Activated CD4-positive, alpha-beta T cell treated with anti-CD3 and anti-CD28 coated beads for 36 hours (primary cell): ENCODE measurements around the gene JAZF1. TPM values are rescaled to one million over a fixed set of nuclear protein-coding genes. Genes with fewer than 3 reads are reported as not detected.
A peak's percentile ranks its signal among the peaks of the same experiment; 100 is the strongest.

ENCODE experiments used
- ATAC-seq: fragments of 200-7000 bp; cut with Tn5 transposase; one replicate; pipeline ENCODE4 v1.10.0; 2021; ENCODE audit warnings: mild to moderate bottlenecking, moderate library complexity
- CTCF ChIA-PET: fragments of 350-600 bp; sonication (Branson Sonifier 250); formaldehyde crosslinking; loops from one replicate; lab custom pipeline; 2021; ENCODE audit warnings: antibody characterized with exemption; lab: Charles Lee
- POLR2A ChIA-PET: fragments of 350-600 bp; sonication (Branson Sonifier 250); formaldehyde crosslinking; loops from one replicate; lab custom pipeline; 2021; ENCODE audit warnings: antibody characterized with exemption, inconsistent platforms; lab: Charles Lee
- DNase-seq: peaks from one replicate; pipeline ENCODE4 v3.0.0-alpha.2; 2020
- H3K27ac Mint-ChIP-seq: one replicate; pipeline ENCODE4 v1.8.0; 2021; ENCODE audit warnings: mixed read lengths
- H3K27me3 Mint-ChIP-seq: one replicate; pipeline ENCODE4 v1.8.0; 2021; ENCODE audit warnings: mixed read lengths
- H3K36me3 Mint-ChIP-seq: one replicate; pipeline ENCODE4 v1.8.0; 2021; ENCODE audit warnings: low read depth, mixed read lengths
- H3K4me1 Mint-ChIP-seq: one replicate; pipeline ENCODE4 v1.8.0; 2021; ENCODE audit warnings: mixed read lengths
- H3K4me3 Mint-ChIP-seq: one replicate; pipeline ENCODE4 v1.8.0; 2021; ENCODE audit warnings: mild to moderate bottlenecking, moderate library complexity, mixed read lengths
- H3K9me3 Mint-ChIP-seq: one replicate; pipeline ENCODE4 v1.8.0; 2021; ENCODE audit warnings: low read depth, mixed read lengths
- intact Hi-C, 2 experiments: fragments of 100-400 bp; cut with DNase I in 1 of 2; cut with micrococcal nuclease in 1 of 2; formaldehyde crosslinking; loops; one replicate each; pipeline versions ENCODE4 v1.14.2 to v1.15.1; 2022 to 2024; cut with DNase I, micrococcal nuclease
- total RNA-seq, 2 experiments: library from RNA; stranded (reverse); gene quantifications; one replicate each; pipeline ENCODE4 v1.2.3, GENCODE V29; 2021

Gene JAZF1
- total RNA-seq, 2 experiments from 2014 or later = 5.2 to 6.9 TPM

DNA sequence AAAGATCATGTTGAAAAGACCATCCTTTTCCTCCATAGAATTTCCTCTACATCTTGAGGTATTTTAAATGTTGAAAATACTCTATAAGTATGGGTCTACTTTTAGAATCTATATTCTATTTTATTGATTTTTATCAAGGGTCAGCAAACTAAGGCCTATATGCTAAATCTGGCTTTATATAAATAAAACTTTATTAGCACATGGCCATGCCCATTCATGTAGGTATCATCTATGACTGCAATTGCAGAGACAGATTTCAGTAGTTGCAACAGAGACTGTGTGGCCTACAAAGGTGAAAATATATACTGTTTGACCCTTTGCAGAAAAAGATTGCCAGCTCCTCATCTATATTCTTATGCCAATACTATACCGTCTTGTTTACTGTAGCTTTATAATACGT, 367.9 kb downstream of the JAZF1 start:
- DNase-seq (no peak), ATAC-seq (no peak)
- Mint-ChIP-seq H3K27ac (no peak overlapping the region), H3K27me3 (no peaks in the 10 kb centered on the region), H3K4me3 (no peak overlapping the region), H3K36me3 (peaks cover 21% of the 10 kb centered on the region), H3K9me3 (no peaks in the 10 kb centered on the region), H3K4me1 (peaks cover 1% of the 10 kb centered on the region)
- ChIA-PET POLR2A (interaction anchor here (0.6 kb wide), 1 partner anchor 180 kb away, joined by 3 read pairs; no protein-coding TSS in a partner anchor), CTCF (no interaction called here)
- intact Hi-C loops = no loop called here

DNA sequence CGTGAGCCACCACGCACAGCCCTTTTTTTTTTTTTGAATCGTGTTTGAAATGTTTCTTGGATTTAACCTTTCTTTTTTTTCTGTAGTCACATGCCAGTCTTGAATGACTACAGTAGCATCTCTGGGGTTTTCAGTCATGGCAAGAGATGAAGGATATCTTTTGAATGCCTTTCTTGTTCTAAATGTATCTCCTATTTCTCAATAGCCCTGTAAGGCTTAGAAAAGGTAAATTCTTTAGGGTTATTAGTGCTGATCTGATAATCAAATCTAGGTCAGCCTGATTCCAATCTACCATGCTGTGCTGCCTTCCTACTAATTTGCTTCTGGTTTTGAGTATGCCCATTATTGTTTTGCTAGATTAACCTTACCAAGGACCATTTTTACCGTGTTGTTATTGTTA, 370.4 kb downstream of the JAZF1 start:
- H3K4me3 Mint-ChIP-seq = no peak overlapping the region
- CTCF ChIA-PET = no interaction called here
- H3K4me1 Mint-ChIP-seq = peaks cover 1% of the 10 kb centered on the region
- H3K36me3 Mint-ChIP-seq = peaks cover 18% of the 10 kb centered on the region
- ATAC-seq (no peak), DNase-seq (no peak)
- no peaks in the 10 kb centered on the region for H3K27me3 Mint-ChIP-seq
- H3K27ac Mint-ChIP-seq = no peak overlapping the region
- intact Hi-C loops = no loop called here
- POLR2A ChIA-PET = no interaction called here
- no peaks in the 10 kb centered on the region for H3K9me3 Mint-ChIP-seq

DNA sequence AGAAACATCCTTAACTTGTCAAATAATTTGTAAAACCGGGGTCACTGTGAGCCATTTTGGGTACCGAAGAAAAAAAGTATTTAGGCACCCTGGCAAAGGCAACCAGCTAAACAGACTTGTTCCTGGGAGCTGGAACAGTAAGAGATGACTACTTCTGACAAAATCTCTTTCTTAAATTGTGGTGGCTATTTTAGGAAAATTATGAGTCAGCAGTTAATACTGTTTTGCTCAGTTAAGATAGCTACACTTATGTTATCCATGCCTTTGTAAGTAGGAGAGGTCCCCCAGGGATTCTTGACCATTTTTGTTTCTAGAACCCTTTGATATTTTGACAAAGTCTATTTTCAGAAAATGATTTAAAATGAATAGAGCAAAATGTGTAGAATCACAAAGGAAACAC, 372.0 kb downstream of the JAZF1 start:
- intact Hi-C loops = no loop called here
- no peaks in the 10 kb centered on the region for H3K27me3 Mint-ChIP-seq
- peaks cover 1% of the 10 kb centered on the region for H3K4me1 Mint-ChIP-seq
- peaks cover 19% of the 10 kb centered on the region for H3K36me3 Mint-ChIP-seq
- no peak for ATAC-seq
- no peak for DNase-seq
- CTCF ChIA-PET = no interaction called here
- POLR2A ChIA-PET = no interaction called here
- H3K9me3 Mint-ChIP-seq = no peaks in the 10 kb centered on the region
- H3K27ac Mint-ChIP-seq = no peak overlapping the region
- no peak overlapping the region for H3K4me3 Mint-ChIP-seq

DNA sequence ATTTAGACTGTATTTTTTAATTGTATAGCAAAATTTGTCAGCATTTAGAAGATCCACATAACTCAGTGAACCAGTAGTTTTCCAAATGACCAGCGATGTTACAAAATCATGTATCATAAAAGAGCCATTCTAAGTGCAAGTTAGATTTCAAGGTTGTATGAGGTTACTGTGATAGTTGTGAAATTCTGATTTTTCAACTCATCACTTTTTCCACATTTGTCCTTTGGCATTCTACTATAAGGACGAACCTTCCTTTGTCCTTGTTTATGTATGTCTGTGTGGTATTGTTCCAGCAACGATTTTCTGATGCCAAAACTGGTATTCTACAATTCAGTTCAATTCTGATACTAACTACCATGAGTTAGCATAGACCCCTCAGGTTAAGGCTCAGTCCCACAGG, 376.5 kb downstream of the JAZF1 start:
- intact Hi-C loops = no loop called here
- ATAC-seq = no peak
- no peak for DNase-seq
- Mint-ChIP-seq H3K9me3 (no peaks in the 10 kb centered on the region), H3K4me1 (peaks cover 5% of the 10 kb centered on the region), H3K4me3 (no peak overlapping the region), H3K27me3 (no peaks in the 10 kb centered on the region), H3K36me3 (peaks cover 28% of the 10 kb centered on the region), H3K27ac (no peak overlapping the region)
- ChIA-PET POLR2A (no interaction called here), CTCF (no interaction called here)

DNA sequence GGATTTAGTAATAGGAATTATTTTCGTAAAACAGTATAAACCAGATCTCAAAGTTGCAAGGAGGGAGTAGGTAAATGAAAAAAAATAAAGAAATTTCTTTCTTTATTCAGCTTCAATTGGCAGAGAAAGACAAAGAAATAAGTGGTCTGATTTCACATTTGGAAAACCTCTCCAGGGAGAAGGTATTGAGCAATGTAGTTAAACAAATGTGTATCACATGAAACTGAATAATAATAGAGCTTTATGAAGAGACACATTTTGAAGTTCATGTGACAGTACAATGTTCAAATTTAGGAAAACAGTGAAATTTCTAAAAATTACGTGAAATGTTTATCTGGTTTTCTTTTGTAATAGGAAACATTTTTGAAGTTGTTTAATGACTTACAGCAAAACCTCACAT, 377.6 kb downstream of the JAZF1 start:
- POLR2A ChIA-PET = no interaction called here
- Mint-ChIP-seq H3K27ac (no peak overlapping the region), H3K9me3 (no peaks in the 10 kb centered on the region), H3K27me3 (no peaks in the 10 kb centered on the region), H3K4me3 (no peak overlapping the region), H3K36me3 (peaks cover 30% of the 10 kb centered on the region), H3K4me1 (peaks cover 3% of the 10 kb centered on the region)
- CTCF ChIA-PET = interaction anchor here (1.2 to 1.6 kb wide), 2 partner anchors 11 to 58 kb away, joined by 3 read pairs; no protein-coding TSS in a partner anchor
- DNase-seq = no peak
- intact Hi-C loops = no loop called here
- ATAC-seq = no peak

DNA sequence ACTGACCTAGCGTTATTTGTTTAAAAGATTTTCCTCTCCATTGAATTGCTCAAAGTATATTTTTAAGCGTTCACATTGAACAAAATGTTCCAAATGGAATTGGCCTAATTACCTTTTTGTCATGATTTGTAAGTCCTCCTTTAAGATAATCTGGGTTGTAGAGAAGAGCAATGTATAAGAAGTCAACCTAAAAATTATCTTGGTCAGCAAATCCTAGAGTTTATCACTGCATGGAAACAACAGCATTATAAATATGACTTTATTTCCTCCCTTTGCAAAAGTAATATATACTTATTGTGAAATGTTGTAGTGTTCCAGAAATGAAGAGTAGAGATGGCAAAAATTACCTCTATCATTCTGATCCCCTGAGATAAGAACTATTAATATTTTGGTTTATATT, 381.4 kb downstream of the JAZF1 start:
- Mint-ChIP-seq H3K27me3 (no peaks in the 10 kb centered on the region), H3K4me3 (no peak overlapping the region), H3K36me3 (peaks cover 38% of the 10 kb centered on the region), H3K4me1 (peaks cover 3% of the 10 kb centered on the region), H3K27ac (no peak overlapping the region), H3K9me3 (no peaks in the 10 kb centered on the region)
- CTCF ChIA-PET = no interaction called here
- POLR2A ChIA-PET = no interaction called here
- intact Hi-C loops = no loop called here
- ATAC-seq (no peak), DNase-seq (no peak)

DNA sequence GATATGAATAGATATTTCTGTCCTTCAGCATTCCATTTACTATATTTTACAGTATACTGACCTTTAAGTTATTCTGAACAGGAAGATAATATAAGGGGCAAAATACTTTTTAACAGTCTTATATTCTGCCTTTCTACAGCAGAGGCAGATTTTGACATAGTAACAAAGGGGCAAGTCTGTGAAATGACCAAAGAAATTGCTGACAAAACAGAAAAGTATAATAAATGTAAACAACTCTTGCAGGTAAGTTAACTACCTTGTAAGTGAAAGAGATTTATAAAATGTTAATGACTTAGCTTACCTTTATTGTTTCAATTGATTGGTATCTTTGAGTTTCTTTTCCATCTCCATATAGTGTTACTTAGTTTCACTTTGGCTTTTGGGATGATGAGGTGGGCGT, 384.6 kb downstream of the JAZF1 start:
- ChIA-PET POLR2A (no interaction called here), CTCF (no interaction called here)
- H3K4me1 Mint-ChIP-seq = no peaks in the 10 kb centered on the region
- H3K9me3 Mint-ChIP-seq = no peaks in the 10 kb centered on the region
- peaks cover 46% of the 10 kb centered on the region for H3K36me3 Mint-ChIP-seq
- H3K27ac Mint-ChIP-seq = no peak overlapping the region
- H3K4me3 Mint-ChIP-seq = no peak overlapping the region
- intact Hi-C loops = no loop called here
- DNase-seq (no peak), ATAC-seq (no peak)
- H3K27me3 Mint-ChIP-seq = no peaks in the 10 kb centered on the region

DNA sequence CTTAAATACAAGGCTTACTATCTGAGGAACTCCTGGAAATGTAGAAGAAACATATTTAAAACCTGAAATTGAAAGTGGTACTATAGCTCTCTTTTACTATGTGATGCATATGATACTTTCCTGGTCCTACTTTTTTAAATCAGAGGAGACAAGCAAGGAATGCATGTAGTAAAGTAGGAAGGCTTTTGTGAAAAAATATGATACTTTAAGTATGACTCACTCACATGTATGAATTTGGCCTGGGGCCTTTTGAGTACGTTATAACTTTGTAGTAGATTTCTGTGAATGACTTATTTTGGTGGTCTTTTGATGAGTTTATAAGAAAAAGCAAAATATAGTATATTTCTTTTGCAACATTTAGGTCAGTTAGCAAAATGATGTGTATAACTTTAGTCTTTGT, 386.8 kb downstream of the JAZF1 start:
- POLR2A ChIA-PET = no interaction called here
- H3K4me3 Mint-ChIP-seq = no peak overlapping the region
- DNase-seq = no peak
- no peak overlapping the region for H3K27ac Mint-ChIP-seq
- ATAC-seq = no peak
- no peaks in the 10 kb centered on the region for H3K4me1 Mint-ChIP-seq
- CTCF ChIA-PET = no interaction called here
- intact Hi-C loops = no loop called here
- H3K9me3 Mint-ChIP-seq = no peaks in the 10 kb centered on the region
- H3K27me3 Mint-ChIP-seq = no peaks in the 10 kb centered on the region
- H3K36me3 Mint-ChIP-seq = peaks cover 44% of the 10 kb centered on the region

DNA sequence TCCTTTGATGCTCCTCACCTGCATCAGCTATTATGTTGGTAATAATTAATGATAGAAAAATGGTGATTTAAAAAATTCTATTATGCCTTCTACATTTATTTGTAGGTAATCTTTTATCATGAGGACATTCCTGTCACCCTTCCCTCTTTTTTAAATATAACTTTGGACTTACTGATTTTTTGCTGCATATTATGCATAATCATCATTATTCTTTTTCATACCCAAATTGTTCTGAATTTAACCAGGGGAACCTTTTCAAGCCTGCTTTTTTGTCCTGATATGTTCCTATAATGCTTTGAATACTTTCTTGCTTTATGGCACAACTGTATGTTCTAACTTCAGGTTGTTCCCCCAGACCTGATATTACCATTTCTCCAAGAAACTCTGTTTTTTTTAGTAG, 392.2 kb downstream of the JAZF1 start:
- H3K4me1 Mint-ChIP-seq = peaks cover 14% of the 10 kb centered on the region

DNA sequence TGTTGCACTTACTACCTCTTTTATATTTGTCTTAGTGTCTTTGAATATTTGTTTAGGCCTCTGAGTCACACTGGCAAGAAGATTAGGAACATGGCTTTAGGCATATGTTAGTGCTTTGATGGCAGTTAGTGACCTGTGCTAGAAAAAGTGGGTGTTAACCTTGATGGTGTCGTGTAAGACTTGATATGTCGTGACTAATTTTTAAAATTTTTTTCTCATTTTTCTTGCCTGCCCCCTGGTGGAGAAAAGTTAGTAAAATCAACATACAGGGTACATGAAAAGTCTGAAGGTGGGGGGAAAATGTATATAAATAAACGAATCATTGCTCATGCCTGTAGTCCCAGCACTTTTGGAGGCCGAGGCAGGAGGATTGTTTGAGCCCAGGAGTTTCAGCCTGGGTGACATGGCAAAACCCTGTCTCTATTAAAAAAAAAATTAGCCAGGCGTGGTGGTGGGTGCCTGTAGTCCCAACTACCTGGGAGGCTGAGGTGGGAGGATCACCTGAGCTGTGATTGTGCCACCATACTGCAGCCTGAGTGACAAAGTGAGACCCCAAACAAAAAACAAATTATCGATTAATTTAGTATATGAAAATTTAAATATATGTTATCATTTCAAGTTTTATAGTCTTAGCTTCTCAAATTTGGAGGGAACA, 396.1 kb downstream of the JAZF1 start:
- ChIA-PET CTCF (interaction anchor here (0.6 to 2.1 kb wide), 13 partner anchors 10 to 588 kb away, joined by 3 to 9 read pairs (median 3); no protein-coding TSS in a partner anchor), POLR2A (no interaction called here)
- Mint-ChIP-seq H3K36me3 (peaks cover 29% of the 10 kb centered on the region), H3K4me1 (peaks cover 31% of the 10 kb centered on the region), H3K27ac (no peak overlapping the region), H3K27me3 (no peaks in the 10 kb centered on the region), H3K4me3 (no peak overlapping the region), H3K9me3 (no peaks in the 10 kb centered on the region)
- DNase-seq (peak; percentile 18), ATAC-seq (peak; percentile 77)
- intact Hi-C loops = loop anchor here (1.0 to 10.0 kb wide), 6 partner anchors 116 to 587 kb away; no protein-coding TSS in a partner anchor

More for the DNA sequence above, 392.2 kb downstream of the JAZF1 start:
- Mint-ChIP-seq H3K27me3 (no peaks in the 10 kb centered on the region), H3K27ac (no peak overlapping the region), H3K4me3 (no peak overlapping the region), H3K9me3 (no peaks in the 10 kb centered on the region), H3K36me3 (peaks cover 48% of the 10 kb centered on the region)
- intact Hi-C loops = loop anchor here in 1 of 2 experiments (10.0 kb wide), 1 partner anchor 236 kb away; no protein-coding TSS in a partner anchor
- ATAC-seq (no peak), DNase-seq (no peak)
- CTCF ChIA-PET = interaction anchor here (1.0 kb wide), 1 partner anchor 592 kb away, joined by 3 read pairs; no protein-coding TSS in a partner anchor
- POLR2A ChIA-PET = no interaction called here

DNA sequence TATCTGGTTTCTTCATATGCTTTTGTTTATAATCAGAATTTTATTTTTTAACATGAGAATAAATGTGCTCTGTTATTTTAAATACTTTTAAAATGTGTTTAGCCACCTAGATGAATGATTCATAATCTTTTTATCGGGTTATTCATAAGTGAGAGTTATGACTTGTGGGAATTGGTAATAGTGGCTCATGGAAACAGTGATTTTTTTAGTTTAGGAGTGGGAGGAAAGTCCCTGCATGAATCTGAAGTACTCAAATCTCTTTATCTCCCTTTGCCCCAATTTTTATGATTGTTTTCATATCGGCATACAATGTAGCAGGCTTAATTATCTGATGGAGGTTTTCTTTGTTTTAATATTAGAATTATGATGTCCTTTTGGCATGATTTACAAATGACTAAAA, 397.7 kb downstream of the JAZF1 start:
- Mint-ChIP-seq H3K4me3 (no peak overlapping the region), H3K27me3 (no peaks in the 10 kb centered on the region), H3K9me3 (no peaks in the 10 kb centered on the region), H3K27ac (no peak overlapping the region), H3K4me1 (peaks cover 29% of the 10 kb centered on the region), H3K36me3 (peaks cover 18% of the 10 kb centered on the region)
- CTCF ChIA-PET = interaction anchor here (0.8 to 1.7 kb wide), 2 partner anchors 9 to 1052 kb away, joined by 3 to 5 read pairs; no protein-coding TSS in a partner anchor
- DNase-seq (no peak), ATAC-seq (peak; percentile 63)
- POLR2A ChIA-PET = no interaction called here
- intact Hi-C loops = loop anchor here (1.0 to 10.0 kb wide), 9 partner anchors 42 to 586 kb away; partner anchors contain the start of gene TAX1BP1 (in 2 of the 2)

DNA sequence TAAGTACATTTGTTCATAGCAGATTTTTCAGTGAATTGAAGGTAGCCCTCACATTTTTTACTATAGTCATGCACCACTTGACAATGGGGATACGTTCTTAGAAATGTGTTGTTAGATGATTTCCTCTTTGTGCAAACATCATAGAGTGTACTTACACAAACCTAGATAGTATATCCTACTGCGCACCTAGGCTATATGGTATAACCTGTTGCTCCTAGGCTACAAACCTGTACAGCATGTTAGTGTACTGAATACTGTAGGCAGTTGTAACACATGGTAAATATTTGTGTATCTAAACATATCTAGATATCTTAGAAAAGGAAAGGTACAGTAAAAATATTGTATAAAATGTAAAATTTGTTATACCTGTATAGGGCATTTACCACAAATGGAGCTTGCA, 399.4 kb downstream of the JAZF1 start:
- ATAC-seq (no peak), DNase-seq (no peak)
- Mint-ChIP-seq H3K9me3 (no peaks in the 10 kb centered on the region), H3K4me3 (no peak overlapping the region), H3K4me1 (peaks cover 31% of the 10 kb centered on the region), H3K27me3 (no peaks in the 10 kb centered on the region), H3K27ac (no peak overlapping the region), H3K36me3 (peaks cover 6% of the 10 kb centered on the region)
- intact Hi-C loops = loop anchor here (5.0 to 10.0 kb wide), 4 partner anchors 241 to 584 kb away; no protein-coding TSS in a partner anchor
- CTCF ChIA-PET = no interaction called here
- POLR2A ChIA-PET = no interaction called here
